ENCODE data around the gene FILIP1L.

The FILIP1L gene

DNA sequence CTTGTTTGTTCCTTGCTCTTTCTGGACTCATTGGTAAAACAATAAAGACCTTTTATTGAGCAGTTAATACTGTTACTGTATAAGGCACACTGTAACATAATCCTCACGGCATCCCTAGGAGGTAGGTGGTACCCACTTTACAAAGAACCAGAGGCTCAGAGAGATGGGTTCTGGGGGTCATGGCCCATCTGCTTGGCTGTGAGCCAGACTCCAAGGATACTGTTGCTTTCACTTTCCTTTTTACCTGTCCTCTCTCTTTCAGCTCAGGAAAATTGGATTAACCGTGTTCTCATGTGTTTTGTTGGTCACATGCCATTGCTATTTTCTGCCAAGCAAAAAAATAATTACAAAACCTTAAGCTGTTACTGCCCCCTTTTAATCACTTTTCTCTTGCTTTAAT is 34.8 kb upstream of the FILIP1L start:
- Histone ChIP-seq H3K9me3 (replicated peaks; ENCODE audit: insufficient read depth, low read length) (no peaks in the 10 kb centered on the region), H3K27me3 (replicated peaks; ENCODE audit: insufficient read depth, low read length) (no peaks in the 10 kb centered on the region), H3K9me2 (replicated peaks; ENCODE audit: insufficient read depth, low read length) (no peaks in the 10 kb centered on the region), H3F3A (ENCODE audit: insufficient read depth, low read length) (no peaks in the 10 kb centered on the region), H2AFZ (ENCODE audit: low read length) (no peak overlapping the region), H3K79me2 (ENCODE audit: low read length) (no peaks in the 10 kb centered on the region), H4K20me1 (ENCODE audit: insufficient read depth, low read length) (no peaks in the 10 kb centered on the region), H3K4me1 (ENCODE audit: low read length) (no peaks in the 10 kb centered on the region), H3K4me2 (ENCODE audit: low read depth, low read length) (no peak overlapping the region), H3K27ac (ENCODE audit: low read length) (no peak overlapping the region), H3K9ac (ENCODE audit: low read length) (no peak overlapping the region), H3K4me3 (ENCODE audit: low read length) (no peak overlapping the region), H3K36me3 (replicated peaks; ENCODE audit: insufficient read depth, low read length) (no peaks in the 10 kb centered on the region)
- TF ChIP-seq, protein P1, sequence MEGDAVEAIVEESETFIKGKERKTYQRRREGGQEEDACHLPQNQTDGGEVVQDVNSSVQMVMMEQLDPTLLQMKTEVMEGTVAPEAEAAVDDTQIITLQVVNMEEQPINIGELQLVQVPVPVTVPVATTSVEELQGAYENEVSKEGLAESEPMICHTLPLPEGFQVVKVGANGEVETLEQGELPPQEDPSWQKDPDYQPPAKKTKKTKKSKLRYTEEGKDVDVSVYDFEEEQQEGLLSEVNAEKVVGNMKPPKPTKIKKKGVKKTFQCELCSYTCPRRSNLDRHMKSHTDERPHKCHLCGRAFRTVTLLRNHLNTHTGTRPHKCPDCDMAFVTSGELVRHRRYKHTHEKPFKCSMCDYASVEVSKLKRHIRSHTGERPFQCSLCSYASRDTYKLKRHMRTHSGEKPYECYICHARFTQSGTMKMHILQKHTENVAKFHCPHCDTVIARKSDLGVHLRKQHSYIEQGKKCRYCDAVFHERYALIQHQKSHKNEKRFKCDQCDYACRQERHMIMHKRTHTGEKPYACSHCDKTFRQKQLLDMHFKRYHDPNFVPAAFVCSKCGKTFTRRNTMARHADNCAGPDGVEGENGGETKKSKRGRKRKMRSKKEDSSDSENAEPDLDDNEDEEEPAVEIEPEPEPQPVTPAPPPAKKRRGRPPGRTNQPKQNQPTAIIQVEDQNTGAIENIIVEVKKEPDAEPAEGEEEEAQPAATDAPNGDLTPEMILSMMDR (IDR thresholded peaks at IDR 0.05; ENCODE audit: low read length): no peak
- no peak for TF ChIP-seq EZH2 (optimal IDR thresholded peaks at IDR 0.05; ENCODE audit: low read depth, low read length)
- no peak for TF ChIP-seq EZH2phosphoT487 (IDR thresholded peaks at IDR 0.05; ENCODE audit: low read length)
- DNase-seq: no peak

DNA sequence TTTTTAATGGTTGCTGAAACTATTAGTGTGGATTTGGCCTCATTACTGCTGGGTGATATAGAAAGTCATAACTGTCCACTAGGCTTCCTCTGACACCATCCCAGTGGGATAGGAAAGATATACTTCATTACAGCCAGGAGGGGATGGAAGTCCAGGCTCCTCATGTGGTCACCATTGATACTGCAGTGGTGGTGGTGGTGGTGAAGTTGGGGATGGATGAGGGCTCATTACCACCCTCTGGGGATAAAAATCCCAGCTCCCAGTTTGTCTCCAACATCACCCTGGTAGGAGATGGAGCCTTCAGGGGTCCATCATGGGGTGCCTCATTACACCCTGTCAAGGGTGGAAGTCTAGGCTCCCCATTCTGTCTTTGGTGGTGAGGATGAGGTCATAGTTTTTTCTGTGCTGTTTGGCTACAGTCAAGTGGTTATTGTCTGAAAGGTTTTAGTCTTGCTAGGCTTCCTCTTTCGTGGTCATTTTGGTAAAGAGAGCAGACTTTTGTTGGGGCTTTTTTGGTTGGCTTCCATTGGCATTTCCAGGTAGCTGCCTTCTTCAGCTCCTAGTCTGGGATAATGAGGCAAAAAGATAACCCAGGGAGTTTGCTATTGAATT is 30.1 kb upstream of the FILIP1L start:
- TF ChIP-seq EZH2phosphoT487 (IDR thresholded peaks at IDR 0.05; ENCODE audit: low read length) (no peak), EZH2 (optimal IDR thresholded peaks at IDR 0.05; ENCODE audit: low read depth, low read length) (no peak)
- TF ChIP-seq, protein P1 (IDR thresholded peaks at IDR 0.05; ENCODE audit: low read length): peak; percentile 7; the same call in 1 of the 2 replicates
- Histone ChIP-seq H3K4me2 (ENCODE audit: low read depth, low read length) (no peak overlapping the region), H4K20me1 (ENCODE audit: insufficient read depth, low read length) (no peaks in the 10 kb centered on the region), H2AFZ (ENCODE audit: low read length) (no peak overlapping the region), H3K27ac (ENCODE audit: low read length) (no peak overlapping the region), H3K9me3 (replicated peaks; ENCODE audit: insufficient read depth, low read length) (no peaks in the 10 kb centered on the region), H3K4me3 (ENCODE audit: low read length) (no peak overlapping the region), H3F3A (ENCODE audit: insufficient read depth, low read length) (no peaks in the 10 kb centered on the region), H3K9ac (ENCODE audit: low read length) (no peak overlapping the region), H3K79me2 (ENCODE audit: low read length) (no peaks in the 10 kb centered on the region), H3K27me3 (replicated peaks; ENCODE audit: insufficient read depth, low read length) (no peaks in the 10 kb centered on the region), H3K9me2 (replicated peaks; ENCODE audit: insufficient read depth, low read length) (no peaks in the 10 kb centered on the region), H3K4me1 (ENCODE audit: low read length) (no peaks in the 10 kb centered on the region), H3K36me3 (replicated peaks; ENCODE audit: insufficient read depth, low read length) (no peaks in the 10 kb centered on the region)
- DNase-seq: no peak

DNA sequence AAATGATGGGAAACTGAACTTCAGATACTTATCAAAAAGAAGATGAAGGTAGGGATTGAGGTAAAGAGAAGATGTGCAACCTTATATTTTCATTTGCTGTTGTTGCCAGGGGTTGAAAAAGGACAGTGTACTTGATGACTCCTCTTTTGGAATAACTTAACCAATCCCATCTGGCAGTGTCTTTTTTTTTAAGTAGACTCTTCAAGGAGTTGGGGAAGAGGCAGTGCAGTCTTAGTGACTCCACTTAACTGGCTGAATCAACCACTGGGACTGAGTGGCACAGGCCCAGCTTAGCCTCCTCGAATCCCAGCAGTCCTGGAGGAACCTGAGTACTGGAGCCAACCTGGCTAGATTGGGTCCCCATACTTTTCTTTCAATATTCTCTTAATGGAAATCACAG is 27.3 kb upstream of the FILIP1L start:
- no peaks in the 10 kb centered on the region for H3K4me1 ChIP-seq (ENCODE audit: low read length)

More for the DNA sequence above, 27.3 kb upstream of the FILIP1L start:
- H3K9me2 ChIP-seq (replicated peaks; ENCODE audit: insufficient read depth, low read length): no peaks in the 10 kb centered on the region
- no peak overlapping the region for H2AFZ ChIP-seq (ENCODE audit: low read length)
- no peak overlapping the region for H3K4me2 ChIP-seq (ENCODE audit: low read depth, low read length)
- no peaks in the 10 kb centered on the region for H3F3A ChIP-seq (ENCODE audit: insufficient read depth, low read length)
- H3K4me3 ChIP-seq (ENCODE audit: low read length): no peak overlapping the region
- H3K9ac ChIP-seq (ENCODE audit: low read length): no peak overlapping the region
- H3K36me3 ChIP-seq (replicated peaks; ENCODE audit: insufficient read depth, low read length): no peaks in the 10 kb centered on the region
- no peaks in the 10 kb centered on the region for H4K20me1 ChIP-seq (ENCODE audit: insufficient read depth, low read length)
- no peaks in the 10 kb centered on the region for H3K27me3 ChIP-seq (replicated peaks; ENCODE audit: insufficient read depth, low read length)
- no peaks in the 10 kb centered on the region for H3K9me3 ChIP-seq (replicated peaks; ENCODE audit: insufficient read depth, low read length)
- no peaks in the 10 kb centered on the region for H3K79me2 ChIP-seq (ENCODE audit: low read length)
- TF ChIP-seq, protein P1 (IDR thresholded peaks at IDR 0.05; ENCODE audit: low read length): no peak
- no peak for TF ChIP-seq EZH2 (optimal IDR thresholded peaks at IDR 0.05; ENCODE audit: low read depth, low read length)
- no peak for TF ChIP-seq EZH2phosphoT487 (IDR thresholded peaks at IDR 0.05; ENCODE audit: low read length)
- H3K27ac ChIP-seq (ENCODE audit: low read length): no peak overlapping the region
- DNase-seq: no peak

All from MM.1S (cell line).